CD4-positive, alpha-beta T cell (primary cell): ENCODE measurements around the gene SH3BGRL2. TPM values are rescaled to one million over a fixed set of nuclear protein-coding genes. Genes with fewer than 3 reads are reported as not detected.

ENCODE experiments used
- ATAC-seq: fragments of 200-7000 bp; cut with Tn5 transposase; one replicate; pipeline ENCODE4 v1.10.0; 2022; ENCODE audit warnings: mild to moderate bottlenecking; ENCODE audit not compliant: poor library complexity
- CTCF ChIA-PET: fragments of 350-600 bp; sonication (Branson Sonifier 250); formaldehyde crosslinking; loops from one replicate; lab custom pipeline; 2021; ENCODE audit warnings: antibody characterized with exemption, inconsistent platforms; lab: Charles Lee
- POLR2A ChIA-PET: fragments of 350-600 bp; sonication (Branson Sonifier 250); formaldehyde crosslinking; loops from one replicate; lab custom pipeline; 2021; ENCODE audit warnings: antibody characterized with exemption, inconsistent platforms; lab: Charles Lee
- DNase-seq, 14 experiments: peaks; one replicate each; pipeline ENCODE4 v3.0.0-alpha.2; 2013 to 2020; ENCODE audit warnings: mixed read lengths in 2 of 14
- H3K27ac ChIP-seq, 2 donors: one replicate each; pipeline versions ENCODE4 v1.5.1 to v1.7.0; 2013; ENCODE audit warnings: low read length in 2 of 2, low read depth in 1 of 2, mild to moderate bottlenecking in 1 of 2
- H3K27me3 ChIP-seq, 2 experiments: 1 replicate in 1 of 2; 2 replicates in 1 of 2; pipeline versions ENCODE4 v1.6.1 to v1.7.0; 2013; ENCODE audit warnings: low read length in 2 of 2, control low read depth in 1 of 2, mild to moderate bottlenecking in 1 of 2, moderate library complexity in 1 of 2; ENCODE audit not compliant: insufficient read depth in 2 of 2, control insufficient read depth in 1 of 2
- H3K36me3 ChIP-seq: one replicate; pipeline ENCODE4 v1.6.1; 2013; ENCODE audit warnings: low read length, control low read depth; ENCODE audit not compliant: insufficient read depth
- H3K4me1 ChIP-seq: one replicate; pipeline ENCODE4 v1.6.1; 2013; ENCODE audit warnings: low read length, control low read depth; ENCODE audit not compliant: insufficient read depth
- H3K4me3 ChIP-seq: one replicate; pipeline ENCODE4 v1.5.1; 2013; ENCODE audit warnings: mild to moderate bottlenecking, low read length, moderate library complexity
- H3K9me3 ChIP-seq, 2 experiments: 1 replicate in 1 of 2; 2 replicates in 1 of 2; pipeline versions ENCODE4 v1.6.1 to v1.7.0; 2013; ENCODE audit warnings: low read length in 2 of 2, mild to moderate bottlenecking in 2 of 2, control low read depth in 1 of 2, moderate library complexity in 1 of 2; ENCODE audit not compliant: control insufficient read depth in 1 of 2, insufficient read depth in 1 of 2
- H3K27ac Mint-ChIP-seq: one replicate; pipeline ENCODE4 v1.8.0; 2020; ENCODE audit warnings: mixed read lengths
- H3K27me3 Mint-ChIP-seq: one replicate; pipeline ENCODE4 v1.8.0; 2021; ENCODE audit warnings: mixed read lengths
- H3K36me3 Mint-ChIP-seq: one replicate; pipeline ENCODE4 v1.8.0; 2021; ENCODE audit warnings: low read depth, mixed read lengths
- H3K4me1 Mint-ChIP-seq: one replicate; pipeline ENCODE4 v1.8.0; 2021; ENCODE audit warnings: low read depth, mixed read lengths
- H3K4me3 Mint-ChIP-seq: one replicate; pipeline ENCODE4 v1.8.0; 2020; ENCODE audit warnings: mild to moderate bottlenecking, mixed read lengths
- H3K9me3 Mint-ChIP-seq: one replicate; pipeline ENCODE4 v1.8.0; 2020; ENCODE audit warnings: mixed read lengths
- intact Hi-C, 2 experiments: fragments of 100-400 bp; cut with DNase I in 1 of 2; cut with micrococcal nuclease in 1 of 2; formaldehyde crosslinking; loops; one replicate each; pipeline versions ENCODE4 v1.15.1 to v1.9.0; 2023 to 2025; cut with DNase I, micrococcal nuclease
- total RNA-seq, 174 experiments: library from RNA in 2 of 174; stranded (reverse) in 2 of 174; gene quantifications; one replicate each; pipeline ENCODE4 v1.2.3 and lab custom pipeline; 2021 to 2026
- TF ChIP-seq, protein P1 (sequence below): fragments of 200-600 bp; IDR thresholded peaks from one replicate; pipeline ENCODE4 v1.8.0; 2022; ENCODE audit warnings: antibody characterized with exemption, mild to moderate bottlenecking

The SH3BGRL2 gene
- total RNA-seq, 2 experiments from 2014 or later = 0.25 to 0.38 TPM

DNA sequence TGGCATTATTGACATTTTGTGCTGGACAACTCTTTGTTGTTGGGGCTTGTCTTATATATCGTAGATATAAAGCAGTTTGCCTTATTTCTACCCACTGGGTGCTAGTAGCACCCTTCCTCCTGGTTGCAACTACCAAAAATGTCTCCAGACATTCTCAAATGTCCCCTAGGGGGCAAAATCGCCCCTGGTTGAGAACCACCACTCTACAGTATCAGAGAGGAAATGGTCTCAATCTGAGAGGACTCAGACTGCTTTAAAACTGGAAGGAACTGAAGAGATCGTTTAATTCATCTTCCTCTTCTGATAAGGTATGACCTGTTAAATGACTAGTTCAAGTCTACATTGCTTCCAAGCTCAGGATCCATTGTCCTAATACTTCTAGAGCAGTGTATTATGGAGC, 14.9 kb downstream of the SH3BGRL2 start:
- H3K27ac Mint-ChIP-seq = no peak overlapping the region

DNA sequence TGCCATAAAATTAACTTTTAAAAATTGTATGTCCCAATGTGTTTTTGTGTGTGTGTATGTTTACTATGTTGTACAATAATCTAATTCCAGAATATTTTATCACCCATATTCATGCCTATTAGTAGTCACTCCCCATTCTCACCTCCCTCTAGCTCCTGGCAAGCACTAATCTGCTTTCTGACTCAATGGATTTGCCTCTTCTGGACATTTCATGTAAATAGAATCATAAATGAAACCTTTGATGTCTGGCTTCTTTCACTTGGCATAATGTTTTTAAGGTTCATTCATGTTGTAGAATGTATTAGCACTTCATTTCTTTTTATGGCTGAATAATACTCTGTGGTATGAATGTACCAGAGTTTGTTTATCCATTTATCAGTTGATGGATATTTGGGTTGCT, 15.4 kb downstream of the SH3BGRL2 start:
- no peak overlapping the region for H3K4me3 ChIP-seq
- H3K4me1 ChIP-seq = no peaks in the 10 kb centered on the region
- intact Hi-C loops = loop anchor here (1.0 to 10.0 kb wide), 2 partner anchors 67 to 168 kb away; no protein-coding TSS in a partner anchor
- ATAC-seq (no peak), DNase-seq (no peak)
- no peaks in the 10 kb centered on the region for H3K9me3 Mint-ChIP-seq
- no peaks in the 10 kb centered on the region for H3K36me3 ChIP-seq
- no peak overlapping the region for H3K27ac Mint-ChIP-seq
- no peak overlapping the region for H3K4me3 Mint-ChIP-seq
- no peaks in the 10 kb centered on the region for H3K27me3 Mint-ChIP-seq
- H3K27ac ChIP-seq = no peak overlapping the region
- no peaks in the 10 kb centered on the region for H3K36me3 Mint-ChIP-seq
- TF ChIP-seq, protein P1, sequence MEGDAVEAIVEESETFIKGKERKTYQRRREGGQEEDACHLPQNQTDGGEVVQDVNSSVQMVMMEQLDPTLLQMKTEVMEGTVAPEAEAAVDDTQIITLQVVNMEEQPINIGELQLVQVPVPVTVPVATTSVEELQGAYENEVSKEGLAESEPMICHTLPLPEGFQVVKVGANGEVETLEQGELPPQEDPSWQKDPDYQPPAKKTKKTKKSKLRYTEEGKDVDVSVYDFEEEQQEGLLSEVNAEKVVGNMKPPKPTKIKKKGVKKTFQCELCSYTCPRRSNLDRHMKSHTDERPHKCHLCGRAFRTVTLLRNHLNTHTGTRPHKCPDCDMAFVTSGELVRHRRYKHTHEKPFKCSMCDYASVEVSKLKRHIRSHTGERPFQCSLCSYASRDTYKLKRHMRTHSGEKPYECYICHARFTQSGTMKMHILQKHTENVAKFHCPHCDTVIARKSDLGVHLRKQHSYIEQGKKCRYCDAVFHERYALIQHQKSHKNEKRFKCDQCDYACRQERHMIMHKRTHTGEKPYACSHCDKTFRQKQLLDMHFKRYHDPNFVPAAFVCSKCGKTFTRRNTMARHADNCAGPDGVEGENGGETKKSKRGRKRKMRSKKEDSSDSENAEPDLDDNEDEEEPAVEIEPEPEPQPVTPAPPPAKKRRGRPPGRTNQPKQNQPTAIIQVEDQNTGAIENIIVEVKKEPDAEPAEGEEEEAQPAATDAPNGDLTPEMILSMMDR = no peak
- no peaks in the 10 kb centered on the region for H3K9me3 ChIP-seq
- ChIA-PET CTCF (no interaction called here), POLR2A (interaction anchor here (1.4 kb wide), 1 partner anchor 25 kb away, joined by 3 read pairs; no protein-coding TSS in a partner anchor)
- peaks cover 16% of the 10 kb centered on the region for H3K4me1 Mint-ChIP-seq
- no peaks in the 10 kb centered on the region for H3K27me3 ChIP-seq

More for the DNA sequence above, 14.9 kb downstream of the SH3BGRL2 start:
- no peaks in the 10 kb centered on the region for H3K36me3 Mint-ChIP-seq
- intact Hi-C loops = loop anchor here (1.0 to 10.0 kb wide), 2 partner anchors 67 to 169 kb away; no protein-coding TSS in a partner anchor
- H3K27ac ChIP-seq = no peak overlapping the region
- H3K4me3 Mint-ChIP-seq = no peak overlapping the region
- TF ChIP-seq, protein P1 = peak; percentile 52
- H3K4me1 Mint-ChIP-seq = peaks cover 16% of the 10 kb centered on the region
- POLR2A ChIA-PET = interaction anchor here (1.4 kb wide), 1 partner anchor 26 kb away, joined by 3 read pairs; no protein-coding TSS in a partner anchor
- no peaks in the 10 kb centered on the region for H3K9me3 Mint-ChIP-seq
- no peaks in the 10 kb centered on the region for H3K27me3 Mint-ChIP-seq
- no peaks in the 10 kb centered on the region for H3K36me3 ChIP-seq
- H3K4me3 ChIP-seq = no peak overlapping the region
- ATAC-seq (peak; percentile 55), DNase-seq (peak in 9 of 14 experiments; percentile 5 to 60 (median 23))
- CTCF ChIA-PET = no interaction called here
- no peaks in the 10 kb centered on the region for H3K4me1 ChIP-seq
- no peaks in the 10 kb centered on the region for H3K27me3 ChIP-seq
- H3K9me3 ChIP-seq = no peaks in the 10 kb centered on the region

DNA sequence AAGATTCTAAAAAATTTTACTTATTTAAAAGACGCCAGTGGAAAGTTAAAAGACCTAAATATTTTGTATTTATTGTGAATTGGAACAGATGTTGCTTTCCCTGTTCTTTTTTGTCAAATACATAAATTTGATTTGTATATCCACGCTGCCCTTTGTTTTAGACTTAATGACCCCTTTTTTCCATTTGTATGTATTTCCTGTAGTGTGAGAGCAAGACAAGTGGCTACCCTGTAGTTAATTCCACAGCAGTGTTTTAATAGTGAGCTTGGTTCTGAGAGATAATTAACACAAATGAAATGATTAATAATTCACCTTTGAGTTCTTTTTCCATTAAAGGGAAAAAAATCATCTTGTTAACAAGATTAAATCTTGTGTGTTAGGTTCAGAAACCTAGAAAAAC, 16.6 kb downstream of the SH3BGRL2 start:
- no peak overlapping the region for H3K27ac ChIP-seq
- POLR2A ChIA-PET = no interaction called here
- ATAC-seq (no peak), DNase-seq (no peak)
- H3K4me1 ChIP-seq = no peaks in the 10 kb centered on the region
- H3K9me3 ChIP-seq = no peaks in the 10 kb centered on the region
- H3K4me3 ChIP-seq = no peak overlapping the region
- intact Hi-C loops = loop anchor here in 1 of 2 experiments (10.0 kb wide), 1 partner anchor 167 kb away; no protein-coding TSS in a partner anchor
- no peak overlapping the region for H3K27ac Mint-ChIP-seq
- H3K4me3 Mint-ChIP-seq = no peak overlapping the region
- H3K9me3 Mint-ChIP-seq = no peaks in the 10 kb centered on the region
- H3K27me3 Mint-ChIP-seq = no peaks in the 10 kb centered on the region
- CTCF ChIA-PET = interaction anchor here (1.0 kb wide), 1 partner anchor 77 kb away, joined by 3 read pairs; no protein-coding TSS in a partner anchor
- H3K36me3 ChIP-seq = no peaks in the 10 kb centered on the region
- peaks cover 16% of the 10 kb centered on the region for H3K4me1 Mint-ChIP-seq
- TF ChIP-seq, protein P1 = no peak
- H3K27me3 ChIP-seq = no peaks in the 10 kb centered on the region
- no peaks in the 10 kb centered on the region for H3K36me3 Mint-ChIP-seq
